GM21515 (cell line): ENCODE measurements around the gene WNT6.

Experiments used
- ATAC-seq: cut with Tn5 transposase; IDR thresholded peaks from one replicate; pipeline ENCODE4 v1.9.1; 2021; ENCODE audit not compliant: unreplicated experiment

Gene WNT6

DNA sequence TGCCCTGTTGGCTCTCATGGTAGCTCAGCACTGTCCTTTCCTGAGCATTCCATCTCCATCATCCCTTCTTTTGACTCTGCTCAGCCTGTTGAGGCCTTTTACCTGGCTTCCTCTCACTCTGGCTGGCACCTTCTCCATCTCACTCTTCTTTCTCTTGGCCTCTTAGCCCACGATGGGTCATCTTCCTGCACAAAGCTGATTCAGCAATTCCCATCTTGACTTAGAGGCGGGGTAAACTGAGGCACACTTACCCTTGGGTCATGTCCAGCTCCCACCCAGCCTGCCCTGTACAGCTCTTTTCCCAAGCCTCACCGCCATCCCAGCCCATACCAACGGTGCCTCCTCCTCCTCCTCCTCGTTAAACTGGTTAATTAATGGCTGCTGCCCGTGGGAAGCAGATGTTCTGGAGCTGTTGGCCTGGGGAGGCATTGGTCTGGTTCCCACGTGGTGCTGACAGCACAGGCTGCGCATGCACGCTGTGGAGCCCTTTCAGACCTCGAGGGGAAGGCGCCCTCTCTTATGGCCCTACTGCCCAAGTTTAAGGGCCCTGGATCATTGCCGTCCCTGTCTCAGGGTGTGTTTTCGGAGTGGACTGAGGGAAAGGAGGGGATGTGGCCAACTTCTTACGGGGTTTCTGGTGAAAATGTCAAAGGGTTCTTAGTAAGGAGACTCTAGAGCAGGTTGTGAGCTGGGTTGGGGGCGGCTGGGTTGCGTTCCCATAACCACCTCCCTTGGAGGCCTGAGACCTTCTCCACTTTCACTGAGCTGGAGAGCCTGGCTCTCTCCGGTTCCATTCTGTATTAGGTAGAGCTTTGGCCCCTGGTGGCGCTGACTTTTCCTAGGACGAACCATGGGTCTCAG is 31.9 kb downstream of the WNT6 start:
- no peak for ATAC-seq

DNA sequence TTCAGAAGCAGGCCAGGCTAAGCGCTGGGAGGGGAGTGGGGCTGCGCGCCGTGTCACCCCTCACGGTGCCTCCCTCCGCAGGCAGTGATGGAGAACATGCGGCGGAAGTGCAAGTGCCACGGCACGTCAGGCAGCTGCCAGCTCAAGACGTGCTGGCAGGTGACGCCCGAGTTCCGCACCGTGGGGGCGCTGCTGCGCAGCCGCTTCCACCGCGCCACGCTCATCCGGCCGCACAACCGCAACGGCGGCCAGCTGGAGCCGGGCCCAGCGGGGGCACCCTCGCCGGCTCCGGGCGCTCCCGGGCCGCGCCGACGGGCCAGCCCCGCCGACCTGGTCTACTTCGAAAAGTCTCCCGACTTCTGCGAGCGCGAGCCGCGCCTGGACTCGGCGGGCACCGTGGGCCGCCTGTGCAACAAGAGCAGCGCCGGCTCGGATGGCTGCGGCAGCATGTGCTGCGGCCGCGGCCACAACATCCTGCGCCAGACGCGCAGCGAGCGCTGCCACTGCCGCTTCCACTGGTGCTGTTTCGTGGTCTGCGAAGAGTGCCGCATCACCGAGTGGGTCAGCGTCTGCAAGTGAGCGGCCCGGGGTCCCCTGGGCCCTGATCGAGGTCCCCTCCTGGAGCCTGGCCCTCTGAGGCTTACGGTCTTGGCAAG is 33.2 kb downstream of the WNT6 start:
- peak; percentile 40 for ATAC-seq

DNA sequence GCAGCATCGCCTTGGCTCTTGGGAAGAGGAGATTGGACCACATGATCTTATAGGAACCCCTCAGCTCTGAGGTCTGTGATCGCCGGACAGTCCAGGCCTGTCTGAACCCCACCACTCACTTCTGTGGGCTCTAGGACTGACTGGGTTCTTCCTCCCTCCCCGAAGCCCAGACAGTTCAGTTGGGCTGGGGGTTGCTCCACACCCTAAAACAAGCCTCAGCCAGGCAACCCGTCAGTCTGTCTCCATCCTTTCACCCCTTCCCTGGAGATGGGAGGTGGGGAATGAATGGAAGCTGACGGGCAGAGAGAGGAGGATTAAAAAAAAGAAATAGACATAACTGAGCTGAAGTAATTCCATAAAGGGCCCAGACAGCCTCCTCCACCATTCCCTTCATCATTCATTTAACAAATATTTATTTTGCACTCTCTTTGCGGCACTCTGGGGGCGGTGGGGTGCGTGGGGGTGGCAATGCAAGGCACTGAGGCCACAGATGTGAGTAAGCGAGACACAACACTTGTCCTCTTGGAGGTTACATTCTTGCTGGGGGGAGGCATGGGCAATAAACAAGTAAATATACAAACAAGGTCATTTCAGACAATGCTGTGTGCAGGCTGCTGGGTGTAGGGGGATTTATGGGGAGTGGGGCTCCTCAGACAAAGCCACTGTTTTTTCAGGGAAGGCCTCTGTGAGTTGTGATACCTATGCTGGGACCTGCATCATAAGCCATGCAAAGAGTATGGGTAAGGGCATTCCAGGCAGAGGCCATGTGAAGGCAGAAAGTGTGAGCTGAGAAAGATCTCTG is 33.9 kb downstream of the WNT6 start:
- ATAC-seq = no peak

DNA sequence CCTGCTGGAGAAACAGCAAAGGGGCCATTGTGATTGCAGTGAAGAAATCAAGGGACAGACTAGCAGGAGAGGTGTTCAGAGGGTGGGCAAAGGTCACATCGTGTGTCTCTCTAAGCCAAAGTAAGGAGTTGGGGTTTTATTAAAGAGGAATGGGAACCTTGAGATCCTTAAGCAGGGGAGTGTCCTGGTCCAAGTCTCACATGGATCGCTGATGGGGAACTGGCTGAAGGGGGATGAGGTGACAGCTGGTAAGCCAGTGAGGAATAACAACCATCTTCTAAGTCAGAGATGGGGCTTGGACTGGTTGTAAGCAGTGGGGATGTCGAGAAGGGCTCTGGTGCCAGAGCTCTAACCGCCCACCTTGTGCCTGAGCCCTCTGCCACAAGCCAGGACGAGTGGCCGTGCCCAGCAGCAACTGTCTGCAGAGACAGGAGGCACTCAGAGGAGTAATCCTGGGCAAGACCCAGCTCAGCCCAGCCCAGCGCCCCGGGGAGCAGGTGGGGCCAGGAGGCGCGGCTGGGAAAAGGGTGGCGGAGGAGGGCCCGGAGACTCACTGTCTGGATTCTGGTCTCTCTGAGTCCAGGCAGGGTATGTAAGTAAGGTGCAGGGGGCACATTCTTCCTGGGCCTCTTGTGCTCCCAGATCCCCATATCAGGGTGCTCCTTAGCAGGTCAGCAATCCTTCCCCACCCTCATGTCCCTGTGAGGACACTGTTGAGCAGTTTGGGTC is 34.7 kb downstream of the WNT6 start:
- ATAC-seq = no peak

DNA sequence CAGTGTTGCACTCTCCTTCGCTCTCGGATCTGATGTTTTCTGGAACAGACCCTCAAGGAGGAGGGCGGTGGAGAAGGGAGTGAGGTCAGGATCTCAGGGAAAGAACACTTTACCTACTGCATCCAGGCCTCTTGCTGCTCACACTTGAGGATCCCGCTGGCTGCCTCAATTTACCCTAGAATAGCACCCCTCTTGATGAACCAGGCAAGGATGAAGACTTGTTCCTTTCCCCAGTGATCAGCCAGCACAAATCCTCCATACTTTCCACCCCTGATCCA is 35.2 kb downstream of the WNT6 start:
- ATAC-seq = no peak

DNA sequence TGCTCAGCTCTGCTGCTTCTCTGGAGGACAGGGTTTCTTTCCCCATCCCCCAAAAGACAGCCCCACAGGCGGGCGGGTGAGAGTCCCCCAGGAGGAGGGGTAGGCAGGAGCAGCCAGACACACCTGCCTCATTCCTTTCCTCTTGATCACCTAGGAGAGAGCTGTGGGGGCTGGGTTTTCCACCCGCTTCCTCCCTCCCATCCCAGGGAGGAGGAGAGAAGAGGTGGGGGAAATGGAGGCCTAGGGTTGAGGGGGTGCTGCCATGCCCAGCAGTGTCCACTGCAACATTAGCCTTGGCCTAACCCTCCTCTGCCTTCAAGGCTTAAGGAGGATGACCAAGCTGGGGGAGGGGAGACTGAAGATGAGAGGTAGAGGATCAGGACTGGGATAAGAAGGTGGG is 35.7 kb downstream of the WNT6 start:
- ATAC-seq = no peak

DNA sequence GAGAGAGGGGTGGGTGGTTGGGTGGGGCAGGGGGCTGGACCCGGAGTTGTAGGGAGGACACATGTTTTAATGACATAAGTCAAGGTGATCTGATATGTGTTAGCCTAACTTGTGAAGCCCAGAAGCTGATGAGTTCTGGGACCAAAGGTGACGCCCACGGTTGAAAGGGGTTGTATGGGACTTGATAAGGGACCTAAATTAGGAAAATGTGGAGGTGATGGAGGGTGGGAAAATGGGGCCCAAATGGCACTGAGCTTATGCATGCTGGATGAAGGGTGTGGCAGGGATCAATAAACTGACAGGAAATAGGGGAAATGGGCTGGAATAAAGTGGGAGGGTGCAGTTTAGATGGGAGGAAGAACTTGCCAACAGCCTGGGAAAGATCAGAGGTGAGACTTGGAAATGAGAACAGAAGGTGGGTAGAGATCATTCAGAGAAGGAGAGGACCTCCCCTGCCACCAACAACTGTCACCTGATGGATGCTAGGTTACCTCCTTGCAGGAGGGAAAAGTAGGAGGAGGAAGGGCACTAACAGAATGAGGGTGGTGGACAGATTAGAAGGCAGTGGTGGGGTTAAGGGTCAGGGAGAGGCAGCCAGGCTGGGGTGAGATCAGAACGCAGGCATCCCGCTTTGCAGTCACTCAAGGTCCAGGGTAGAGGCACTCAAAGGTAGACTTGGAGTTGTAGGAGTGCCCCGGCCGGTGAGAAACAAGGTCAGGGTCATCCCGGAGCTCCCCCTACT is 36.3 kb downstream of the WNT6 start:
- ATAC-seq = peak; percentile 15

DNA sequence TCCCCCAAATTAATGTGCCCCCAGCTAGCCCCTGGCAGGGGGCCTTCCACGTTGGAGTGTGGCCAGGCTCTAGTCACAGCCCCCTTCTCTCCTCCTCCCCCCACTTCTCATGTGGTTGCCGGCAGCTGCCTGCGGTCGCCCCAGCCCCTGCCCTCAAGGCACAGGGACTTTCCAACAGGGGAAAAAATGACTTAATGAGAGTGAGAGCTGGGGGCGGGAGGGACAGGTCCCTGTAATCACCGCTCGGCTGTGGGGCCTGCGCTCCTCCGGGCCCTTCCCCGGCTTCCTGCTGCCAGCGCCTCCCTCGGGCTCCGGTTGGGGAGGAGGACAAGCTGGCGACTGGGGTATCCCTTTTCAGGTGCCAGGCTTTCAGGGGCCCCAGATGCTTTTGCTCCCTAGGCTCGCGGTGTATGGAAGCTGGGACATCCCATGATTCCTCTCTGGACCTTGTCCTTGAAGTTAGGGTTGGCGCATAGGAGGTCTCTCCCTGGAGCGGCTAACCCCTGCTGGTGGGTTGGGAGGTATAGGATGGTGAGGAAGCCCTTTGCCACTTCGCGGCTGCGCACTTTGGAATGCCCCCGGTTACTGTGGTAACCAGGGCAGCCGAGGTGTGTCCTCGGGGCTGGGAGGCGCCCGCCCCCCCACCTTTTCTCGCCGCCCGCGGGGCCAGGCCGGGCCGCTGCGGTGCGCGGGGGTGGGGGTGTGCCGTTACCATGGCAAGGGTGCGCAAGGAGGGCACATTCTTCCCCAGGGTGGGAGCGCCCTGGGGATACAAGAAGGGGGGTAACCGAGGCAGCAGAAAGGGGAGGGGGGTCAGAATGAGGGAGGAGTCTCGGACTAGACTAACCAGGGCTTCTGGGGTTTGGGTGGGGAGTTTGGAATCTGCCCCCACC is 37.1 kb downstream of the WNT6 start:
- peak; percentile 57 for ATAC-seq

DNA sequence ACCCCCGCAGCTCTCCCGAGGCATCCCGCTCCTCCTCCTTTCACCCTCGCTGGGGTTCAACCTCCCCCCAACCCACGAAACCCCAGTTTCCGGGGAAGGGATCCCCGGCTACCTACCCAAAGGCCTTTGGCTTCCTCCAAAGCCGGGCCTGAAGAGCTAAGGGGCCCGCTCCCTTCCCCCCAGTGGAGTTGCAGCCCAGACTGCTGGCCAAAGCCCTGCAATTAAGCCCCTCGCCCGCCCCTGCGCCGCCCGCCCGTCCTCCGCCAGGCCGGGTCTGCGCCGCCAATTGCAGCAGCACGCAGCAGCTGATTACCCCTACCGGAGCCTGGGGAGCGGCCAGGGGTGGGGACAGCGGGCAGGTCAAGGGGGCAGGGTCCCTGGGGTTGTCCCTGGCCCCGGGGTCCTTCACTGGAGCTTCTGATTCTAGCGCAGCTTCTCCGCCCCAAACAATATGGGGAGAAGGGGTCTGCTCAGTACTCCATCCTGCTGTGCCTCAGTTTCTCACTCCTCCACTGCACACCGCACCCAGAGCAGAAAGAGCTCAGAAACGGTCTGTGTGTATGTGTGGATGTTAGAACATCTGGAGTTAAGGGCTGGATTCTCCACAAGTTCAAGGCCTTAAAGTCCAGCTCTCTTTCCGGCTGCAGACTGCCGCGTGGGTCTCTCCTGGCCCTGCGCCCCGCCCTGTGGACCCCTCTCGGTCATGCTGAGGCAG is 37.9 kb downstream of the WNT6 start:
- peak; percentile 0 for ATAC-seq

DNA sequence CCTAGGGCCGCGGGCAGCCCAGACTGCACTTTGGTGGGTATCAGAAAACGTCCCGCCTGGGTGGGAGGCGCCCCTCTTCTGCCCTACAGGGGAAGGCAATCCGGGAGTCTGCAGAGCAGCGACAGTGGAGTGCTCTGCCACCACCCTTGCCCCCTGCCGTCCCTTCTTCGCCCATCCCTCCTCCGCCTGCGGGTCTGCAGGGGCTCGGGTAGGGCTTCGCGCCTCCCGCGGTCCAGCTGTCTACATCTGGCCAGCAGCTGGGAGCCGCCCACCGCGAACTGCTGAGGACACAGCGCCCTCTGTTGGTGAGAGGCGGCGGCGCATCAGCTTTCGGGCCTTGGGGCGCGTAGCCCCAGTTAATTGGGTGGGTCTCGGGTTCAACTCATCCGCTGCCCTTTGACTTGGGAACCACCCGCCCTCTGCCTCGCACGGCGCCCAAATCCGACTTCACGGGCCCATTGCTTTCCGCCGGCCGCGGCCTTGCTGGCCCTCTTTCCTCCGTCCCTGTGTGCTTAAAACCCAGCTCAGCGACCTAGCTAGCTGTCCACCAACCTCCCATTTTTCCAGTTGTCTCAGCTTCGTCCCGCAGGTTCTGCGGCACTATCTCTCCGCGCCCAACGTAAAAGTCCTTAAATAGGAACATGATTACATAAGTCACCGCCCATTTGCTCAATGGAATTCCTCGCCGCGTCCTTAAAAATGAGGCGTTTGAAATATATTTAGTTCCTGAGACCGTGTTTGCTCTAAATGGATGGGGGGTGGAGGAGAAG is 38.7 kb downstream of the WNT6 start:
- ATAC-seq = peak; percentile 38

DNA sequence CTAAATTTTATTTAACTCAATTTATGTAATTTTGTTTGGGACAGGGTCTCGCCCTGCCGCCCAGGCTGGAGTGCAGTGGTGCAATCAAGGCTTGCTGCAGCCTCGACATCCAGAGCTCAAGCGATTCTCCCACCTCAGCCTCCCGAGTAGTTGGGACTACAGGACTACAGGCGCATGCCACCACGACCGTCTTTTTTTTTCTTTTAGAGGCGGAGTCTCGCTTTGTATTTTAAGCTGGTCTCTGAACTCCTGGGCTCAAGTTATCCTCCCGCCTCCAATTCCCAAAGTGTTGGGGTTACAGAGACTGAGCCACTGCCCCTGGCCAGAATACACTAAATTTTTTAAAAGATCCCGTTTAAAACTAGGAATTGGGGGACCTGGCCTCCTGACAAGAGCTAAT is 39.5 kb downstream of the WNT6 start:
- ATAC-seq = no peak

DNA sequence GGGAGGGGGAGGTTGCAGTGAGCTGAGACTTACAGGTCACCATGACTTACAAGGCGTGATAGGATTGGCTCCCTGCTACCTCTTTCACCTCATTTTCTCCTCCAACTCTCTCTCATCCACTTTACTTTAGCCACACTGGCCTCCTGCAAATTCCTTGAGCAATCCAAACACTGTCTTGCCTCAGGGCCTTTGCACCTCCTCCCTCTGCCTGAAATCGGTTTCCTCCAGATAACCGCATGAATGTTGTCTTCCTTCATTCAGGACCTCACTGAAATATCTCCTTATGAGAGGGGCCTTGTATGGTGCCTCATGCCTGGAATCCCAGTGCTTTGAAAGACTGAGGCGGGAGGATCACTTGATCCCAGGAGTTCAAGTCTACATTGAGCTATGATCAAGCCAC is 42.8 kb downstream of the WNT6 start:
- no peak for ATAC-seq

DNA sequence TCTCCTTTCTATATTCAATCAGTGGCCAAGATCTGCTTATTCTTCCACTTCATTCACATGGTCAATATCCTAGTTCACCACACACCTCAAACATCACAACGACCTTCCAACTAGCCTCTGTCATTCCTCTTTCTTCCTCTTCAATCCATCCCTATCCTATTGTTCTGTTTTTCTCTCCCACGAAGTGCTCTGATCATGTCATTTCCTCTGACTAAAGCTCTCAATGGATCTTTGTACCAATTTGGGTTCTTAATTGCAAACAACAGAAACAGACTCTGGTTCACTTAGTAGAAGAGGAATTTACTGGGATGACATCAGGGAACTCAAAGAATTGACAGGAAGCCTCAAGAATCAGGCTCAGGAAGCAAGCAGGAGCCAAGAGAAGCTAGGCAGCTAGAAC is 44.6 kb downstream of the WNT6 start:
- ATAC-seq = no peak

DNA sequence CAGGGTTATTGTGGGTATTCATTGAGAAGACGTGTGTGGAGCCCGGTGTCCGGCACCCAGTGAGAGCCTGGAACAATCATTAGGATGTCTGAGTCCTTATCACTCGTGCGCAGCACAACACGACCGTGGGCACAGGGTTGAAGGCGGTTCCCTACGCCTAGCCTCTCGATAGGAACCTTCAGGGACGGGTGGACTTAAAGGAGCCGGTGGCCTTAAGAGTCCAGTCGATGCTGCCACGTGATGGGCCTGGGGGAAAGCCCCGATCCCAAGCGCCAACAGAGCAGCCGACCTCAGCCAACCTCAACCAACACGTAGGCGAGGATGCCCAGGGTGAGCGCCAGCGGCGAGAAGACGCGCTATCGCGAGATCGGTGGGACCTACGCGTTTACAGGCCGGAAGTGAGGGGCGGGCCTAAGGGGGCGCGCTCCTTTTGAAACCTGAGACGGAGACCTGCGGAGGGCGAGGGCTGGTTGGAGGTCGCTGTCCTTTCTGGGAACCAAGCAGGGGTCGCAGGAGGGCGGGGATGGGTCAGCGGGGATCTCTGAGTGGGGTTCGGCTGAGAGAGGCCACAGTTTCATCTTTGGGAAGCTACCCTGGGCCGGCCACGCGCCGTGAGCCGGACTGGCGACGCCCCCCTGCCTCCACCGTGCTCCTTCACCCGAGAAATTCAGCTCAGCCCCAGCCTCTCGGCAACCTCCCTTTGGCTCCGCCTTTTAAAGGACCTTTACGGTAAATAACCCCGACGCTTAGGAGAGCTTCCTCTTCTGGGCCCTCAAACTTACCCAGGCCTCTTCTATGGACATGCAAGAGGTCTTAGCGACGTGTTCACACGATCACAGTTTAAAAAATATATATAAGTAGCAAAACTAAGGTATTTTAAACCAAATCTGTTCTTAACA is 49.4 kb downstream of the WNT6 start:
- ATAC-seq = peak; percentile 93

DNA sequence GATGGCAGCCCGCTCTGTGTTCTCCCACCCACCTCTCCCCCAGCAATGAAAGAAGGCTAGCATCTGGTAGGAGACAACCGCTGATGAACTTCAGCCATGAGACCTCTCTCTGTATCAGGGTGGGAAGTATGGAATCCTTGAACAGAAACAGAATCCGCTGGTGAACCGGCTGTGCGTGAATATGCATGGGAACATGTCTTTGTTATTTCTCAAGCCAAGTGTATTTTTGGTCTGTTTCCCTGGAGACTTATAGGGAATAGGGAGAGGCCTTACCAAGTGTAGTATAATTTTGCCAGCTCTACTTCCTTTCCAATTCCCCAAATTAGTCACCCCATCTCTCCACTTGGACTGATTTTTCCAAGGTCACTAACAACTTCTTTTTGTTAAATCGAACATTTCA is 51.1 kb downstream of the WNT6 start:
- no peak for ATAC-seq

DNA sequence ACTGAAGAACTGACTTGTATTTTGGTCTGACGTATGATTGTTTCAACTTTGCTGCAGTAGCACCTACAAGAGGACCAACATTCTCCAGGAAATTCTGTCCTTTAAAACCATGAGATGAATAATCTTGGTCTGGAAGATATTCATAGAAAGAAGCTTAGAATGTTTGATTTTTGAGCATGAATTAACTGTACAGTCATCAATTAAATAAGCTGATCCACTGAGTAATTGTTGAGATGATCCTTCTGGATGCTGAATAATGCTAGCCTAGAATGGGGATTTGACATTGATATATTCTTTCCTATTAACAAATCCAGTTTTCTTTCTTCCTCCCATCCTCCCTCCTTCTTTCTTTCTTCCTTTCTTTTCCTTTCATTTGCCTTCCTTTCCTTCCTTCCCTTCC is 60.9 kb downstream of the WNT6 start:
- no peak for ATAC-seq
